Nephron (organoid): ENCODE data around the gene ATP5F1E.

ENCODE experiments used
- H3K27ac Mint-ChIP-seq, 3 experiments: 2 replicates each; pipeline ENCODE4 v1.8.0; 2020; ENCODE audit warnings: mixed read lengths in 3 of 3, mild to moderate bottlenecking in 2 of 3, moderate library complexity in 1 of 3
- H3K27me3 Mint-ChIP-seq: 2 replicates; pipeline ENCODE4 v1.8.0; 2021; ENCODE audit warnings: low read depth, mild to moderate bottlenecking, moderate library complexity, mixed read lengths
- H3K36me3 Mint-ChIP-seq: 2 replicates; pipeline ENCODE4 v1.8.0; 2020; ENCODE audit warnings: low read depth, mixed read lengths
- H3K4me1 Mint-ChIP-seq: 2 replicates; pipeline ENCODE4 v1.8.0; 2020; ENCODE audit warnings: mixed read lengths
- H3K4me3 Mint-ChIP-seq, 3 experiments: 2 replicates each; pipeline ENCODE4 v1.8.0; 2020; ENCODE audit warnings: mild to moderate bottlenecking in 3 of 3, mixed read lengths in 3 of 3, moderate library complexity in 2 of 3
- H3K9me3 Mint-ChIP-seq: 2 replicates; pipeline ENCODE4 v1.8.0; 2020; ENCODE audit warnings: mixed read lengths
- TF ChIP-seq, protein P1 (sequence below), 3 experiments: fragments of 200-600 bp; sonication (generic); IDR thresholded peaks; one replicate each; pipeline ENCODE4 v1.5.0; 2021; ENCODE audit warnings: antibody characterized with exemption in 3 of 3; ENCODE audit not compliant: unreplicated experiment in 3 of 3

ATP5F1E gene

DNA sequence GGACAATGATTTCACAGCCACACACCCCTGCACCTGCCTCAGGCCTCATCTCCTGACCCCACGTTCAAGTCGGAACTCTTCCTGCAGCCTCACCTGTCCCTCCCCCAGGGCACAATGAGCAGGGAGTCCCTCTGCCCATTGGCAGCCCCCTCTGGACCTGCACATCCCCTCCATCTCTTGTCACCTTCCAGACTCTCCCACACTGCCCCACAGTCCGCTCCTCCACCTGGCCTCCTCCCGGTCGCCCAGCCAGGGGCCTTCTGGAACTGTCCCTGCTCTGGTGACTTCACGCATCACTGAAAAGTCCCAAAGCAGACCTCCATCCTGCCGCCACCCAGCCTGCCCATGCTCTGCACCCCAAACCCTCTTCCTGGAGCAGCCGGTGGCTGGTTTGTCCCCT, 29.7 kb downstream of the ATP5F1E start:
- no peak overlapping the region for H3K4me3 Mint-ChIP-seq

GRCh38 chr20:59001449-59002171, 30.5 kb downstream of the ATP5F1E start:
- Mint-ChIP-seq H3K36me3 (peaks cover 20% of the 10 kb centered on the region), H3K4me3 (no peak overlapping the region), H3K27ac (no peak overlapping the region), H3K9me3 (no peaks in the 10 kb centered on the region), H3K4me1 (peaks cover 22% of the 10 kb centered on the region), H3K27me3 (peaks cover 7% of the 10 kb centered on the region)
- TF ChIP-seq, protein P1, sequence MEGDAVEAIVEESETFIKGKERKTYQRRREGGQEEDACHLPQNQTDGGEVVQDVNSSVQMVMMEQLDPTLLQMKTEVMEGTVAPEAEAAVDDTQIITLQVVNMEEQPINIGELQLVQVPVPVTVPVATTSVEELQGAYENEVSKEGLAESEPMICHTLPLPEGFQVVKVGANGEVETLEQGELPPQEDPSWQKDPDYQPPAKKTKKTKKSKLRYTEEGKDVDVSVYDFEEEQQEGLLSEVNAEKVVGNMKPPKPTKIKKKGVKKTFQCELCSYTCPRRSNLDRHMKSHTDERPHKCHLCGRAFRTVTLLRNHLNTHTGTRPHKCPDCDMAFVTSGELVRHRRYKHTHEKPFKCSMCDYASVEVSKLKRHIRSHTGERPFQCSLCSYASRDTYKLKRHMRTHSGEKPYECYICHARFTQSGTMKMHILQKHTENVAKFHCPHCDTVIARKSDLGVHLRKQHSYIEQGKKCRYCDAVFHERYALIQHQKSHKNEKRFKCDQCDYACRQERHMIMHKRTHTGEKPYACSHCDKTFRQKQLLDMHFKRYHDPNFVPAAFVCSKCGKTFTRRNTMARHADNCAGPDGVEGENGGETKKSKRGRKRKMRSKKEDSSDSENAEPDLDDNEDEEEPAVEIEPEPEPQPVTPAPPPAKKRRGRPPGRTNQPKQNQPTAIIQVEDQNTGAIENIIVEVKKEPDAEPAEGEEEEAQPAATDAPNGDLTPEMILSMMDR (IDR thresholded peaks at IDR 0.05; ENCODE audit: unreplicated experiment in 3 of 3): no peak

More for the DNA sequence above, 29.7 kb downstream of the ATP5F1E start:
- TF ChIP-seq, protein P1 (IDR thresholded peaks at IDR 0.05; ENCODE audit: unreplicated experiment in 3 of 3): no peak
- H3K27ac Mint-ChIP-seq: no peak overlapping the region
- peaks cover 14% of the 10 kb centered on the region for H3K36me3 Mint-ChIP-seq
- peaks cover 7% of the 10 kb centered on the region for H3K27me3 Mint-ChIP-seq
- H3K9me3 Mint-ChIP-seq: no peaks in the 10 kb centered on the region
- H3K4me1 Mint-ChIP-seq: peaks cover 22% of the 10 kb centered on the region

DNA sequence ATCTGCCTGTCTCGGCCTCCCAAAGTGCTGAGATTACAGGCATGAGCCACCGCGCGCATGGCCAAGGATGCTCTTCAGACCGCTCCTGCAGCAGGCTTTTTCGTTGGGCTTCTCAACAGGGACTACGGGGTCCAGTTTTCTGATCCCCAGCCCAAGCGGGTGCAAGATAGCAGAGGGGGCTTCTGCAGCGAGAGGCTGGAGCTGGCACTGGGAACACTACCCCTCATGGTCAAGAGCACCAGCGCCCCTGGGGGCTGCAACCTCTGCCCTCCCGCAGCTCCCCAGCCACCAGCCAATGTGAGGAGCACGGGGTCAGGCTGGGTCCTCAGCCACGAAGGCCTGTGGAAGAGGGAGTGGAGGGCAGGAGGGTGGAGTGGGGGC, 31.1 kb downstream of the ATP5F1E start:
- Mint-ChIP-seq H3K27me3 (peaks cover 7% of the 10 kb centered on the region), H3K4me1 (peaks cover 22% of the 10 kb centered on the region), H3K9me3 (no peaks in the 10 kb centered on the region), H3K36me3 (peaks cover 26% of the 10 kb centered on the region), H3K4me3 (no peak overlapping the region), H3K27ac (no peak overlapping the region)
- TF ChIP-seq, protein P1 (IDR thresholded peaks at IDR 0.05; ENCODE audit: unreplicated experiment in 3 of 3): no peak

DNA sequence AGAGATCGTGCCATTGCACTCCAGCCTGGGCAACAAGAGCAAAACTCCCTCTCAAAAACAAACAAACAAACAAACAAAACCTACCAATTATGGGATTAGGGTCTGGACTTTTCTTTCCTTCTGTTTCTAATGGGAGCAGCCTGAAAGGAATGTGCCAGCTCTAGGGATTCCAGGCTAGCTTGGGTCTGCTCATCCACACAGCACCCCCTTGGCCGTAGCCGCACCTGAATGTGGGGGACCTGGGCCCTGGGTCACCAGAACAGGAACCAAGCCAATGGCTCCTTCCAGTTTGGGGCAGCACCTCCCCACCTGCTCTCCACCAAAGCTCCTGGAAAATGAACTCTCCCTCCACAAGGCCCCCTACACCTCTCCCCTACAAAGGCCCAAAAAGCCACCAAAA, 31.8 kb downstream of the ATP5F1E start:
- Mint-ChIP-seq H3K4me3 (no peak overlapping the region), H3K36me3 (peaks cover 33% of the 10 kb centered on the region), H3K27ac (no peak overlapping the region), H3K27me3 (peaks cover 7% of the 10 kb centered on the region), H3K4me1 (peaks cover 21% of the 10 kb centered on the region), H3K9me3 (no peaks in the 10 kb centered on the region)
- TF ChIP-seq, protein P1 (IDR thresholded peaks at IDR 0.05; ENCODE audit: unreplicated experiment in 3 of 3): no peak

GRCh38 chr20:58998656-58999055, 33.5 kb downstream of the ATP5F1E start:
- TF ChIP-seq, protein P1 (IDR thresholded peaks at IDR 0.05; ENCODE audit: unreplicated experiment in 3 of 3): no peak
- Mint-ChIP-seq H3K9me3 (no peaks in the 10 kb centered on the region), H3K36me3 (peaks cover 46% of the 10 kb centered on the region), H3K27me3 (peaks cover 6% of the 10 kb centered on the region), H3K4me3 (no peak overlapping the region), H3K27ac (no peak overlapping the region), H3K4me1 (peaks cover 5% of the 10 kb centered on the region)
